KOPT-K1 (cell line): ENCODE measurements around the gene CTCFL.

Experiments
- H3K27ac ChIP-seq: fragments of 200-600 bp; sonication (generic); 2 replicates; pipeline ENCODE4 v1.5.1; 2016; ENCODE audit warnings: antibody characterized with exemption, mild to moderate bottlenecking, low read depth, low read length; ENCODE audit not compliant: poor library complexity, severe bottlenecking
- H3K36me3 ChIP-seq: fragments of 200-600 bp; sonication (generic); 2 replicates; pipeline ENCODE4 v1.5.1; 2017; ENCODE audit warnings: antibody characterized with exemption, mild to moderate bottlenecking, low read length, moderate library complexity; ENCODE audit not compliant: insufficient read depth
- H3K9me3 ChIP-seq: fragments of 200-600 bp; sonication (generic); 2 replicates; pipeline ENCODE4 v1.5.1; 2017; ENCODE audit warnings: antibody characterized with exemption, low read length, mild to moderate bottlenecking; ENCODE audit not compliant: insufficient read depth, poor library complexity, severe bottlenecking

CTCFL gene

GRCh38 chr20:57524511-57525176 lies at the start of gene CTCFL:
CTCFL (minus strand) TSS chr20:57525140; CDS start chr20:57524205, 935 bp downstream.
- Histone ChIP-seq H3K9me3 (no peaks in the 10 kb centered on the region), H3K36me3 (no peaks in the 10 kb centered on the region), H3K27ac (no peak within 1 kb of the TSS)

DNA sequence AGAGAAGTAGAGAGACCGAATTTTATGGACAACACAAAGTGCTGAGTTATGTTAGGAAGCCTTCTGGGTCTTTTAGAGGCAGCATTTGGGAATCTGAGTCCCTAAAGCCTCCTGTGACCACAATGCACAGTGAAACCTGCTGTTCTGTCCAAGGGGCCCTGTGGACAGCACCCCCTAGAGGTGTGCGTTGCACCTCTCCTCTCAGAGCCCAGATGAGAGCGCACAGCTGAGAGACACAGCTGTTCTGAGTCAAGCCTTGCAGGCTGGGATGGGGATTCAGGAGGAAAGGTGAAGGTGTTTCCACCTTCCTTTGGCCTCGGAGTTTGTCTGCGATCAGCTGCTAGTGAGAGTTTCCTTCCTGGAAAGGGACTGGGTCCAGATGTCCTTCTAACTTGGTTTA lies 49.0 kb upstream of the CTCFL start:
- Histone ChIP-seq H3K9me3 (no peaks in the 10 kb centered on the region), H3K27ac (no peak overlapping the region)

GRCh38 chr20:57573242-57573641 lies 48.3 kb upstream of the CTCFL start:
- no peaks in the 10 kb centered on the region for H3K9me3 ChIP-seq
- no peaks in the 10 kb centered on the region for H3K36me3 ChIP-seq
- H3K27ac ChIP-seq: no peak overlapping the region

More for the DNA sequence above, 49.0 kb upstream of the CTCFL start:
- no peaks in the 10 kb centered on the region for H3K36me3 ChIP-seq

- no peak overlapping the region for H3K27ac ChIP-seq
- H3K36me3 ChIP-seq: no peaks in the 10 kb centered on the region
- no peaks in the 10 kb centered on the region for H3K9me3 ChIP-seq
These were observed 47.0 kb upstream of the CTCFL start for GRCh38 chr20:57571782-57572416.

- H3K27ac ChIP-seq: no peak overlapping the region
- H3K36me3 ChIP-seq: no peaks in the 10 kb centered on the region
- H3K9me3 ChIP-seq: no peaks in the 10 kb centered on the region
These were observed 46.0 kb upstream of the CTCFL start for GRCh38 chr20:57570920-57571319.

GRCh38 chr20:57570145-57570850 lies 45.4 kb upstream of the CTCFL start:
- Histone ChIP-seq H3K36me3 (no peaks in the 10 kb centered on the region), H3K9me3 (no peaks in the 10 kb centered on the region), H3K27ac (no peak overlapping the region)

DNA sequence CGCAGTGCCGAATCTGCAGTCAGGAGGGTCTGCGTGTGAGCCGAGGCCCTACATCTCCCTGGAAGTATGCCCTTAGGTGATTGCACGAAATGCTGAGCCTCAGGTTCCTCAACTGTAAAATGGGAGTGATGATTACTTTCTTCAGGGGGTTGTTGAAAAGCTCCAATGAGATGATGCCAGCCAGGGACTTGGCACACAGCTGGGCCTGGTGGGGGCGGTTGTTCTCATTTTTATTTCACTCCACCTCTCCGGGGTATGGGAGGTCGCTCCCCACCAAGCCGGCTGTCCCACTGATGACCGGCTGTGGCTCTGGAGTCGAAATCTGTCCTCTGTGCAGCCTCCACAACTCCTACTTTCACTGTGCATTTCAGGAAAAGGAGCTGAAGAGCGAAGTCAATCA lies 44.0 kb upstream of the CTCFL start:
- H3K9me3 ChIP-seq: no peaks in the 10 kb centered on the region
- H3K36me3 ChIP-seq: no peaks in the 10 kb centered on the region
- no peak overlapping the region for H3K27ac ChIP-seq

DNA sequence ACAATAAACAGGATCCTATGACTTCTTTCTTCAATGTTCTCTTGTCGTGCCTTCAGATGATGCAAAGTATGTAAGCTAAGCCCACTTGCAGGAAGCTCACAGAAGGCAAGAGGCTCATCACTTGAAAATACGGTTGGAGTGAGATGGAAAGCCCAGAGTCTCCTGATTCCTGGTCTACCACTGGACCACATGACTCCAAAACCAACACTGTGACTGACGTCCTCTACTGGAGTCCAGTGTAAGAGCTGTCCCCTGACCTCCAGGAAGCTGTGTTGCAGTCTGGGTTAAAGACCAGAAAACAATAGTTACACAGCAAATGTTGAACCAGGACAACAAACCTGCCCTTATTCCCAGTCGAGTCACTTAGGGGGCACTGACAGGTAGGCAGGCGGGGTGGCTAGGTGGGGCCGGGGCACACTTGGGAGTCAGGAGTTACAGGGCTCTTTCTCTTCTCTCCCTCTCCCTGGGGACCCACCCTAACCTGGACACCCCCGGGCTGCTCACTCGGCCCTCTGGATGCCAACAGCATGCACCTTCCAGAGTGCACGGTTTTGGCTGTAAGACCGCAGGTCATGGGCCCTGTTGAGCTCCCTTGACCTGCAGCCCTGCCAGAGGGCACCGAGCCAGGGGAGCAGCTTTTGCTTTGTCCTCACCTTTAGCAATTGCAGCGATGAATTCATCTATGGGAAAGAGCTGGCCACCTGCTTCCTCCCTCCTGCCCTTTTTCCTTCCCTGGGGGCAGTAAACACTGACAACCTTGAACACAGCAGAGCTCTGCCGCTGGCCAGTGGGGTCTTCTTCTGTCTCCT lies 43.4 kb upstream of the CTCFL start:
- H3K9me3 ChIP-seq: no peaks in the 10 kb centered on the region
- H3K27ac ChIP-seq: no peak overlapping the region
- H3K36me3 ChIP-seq: no peaks in the 10 kb centered on the region

DNA sequence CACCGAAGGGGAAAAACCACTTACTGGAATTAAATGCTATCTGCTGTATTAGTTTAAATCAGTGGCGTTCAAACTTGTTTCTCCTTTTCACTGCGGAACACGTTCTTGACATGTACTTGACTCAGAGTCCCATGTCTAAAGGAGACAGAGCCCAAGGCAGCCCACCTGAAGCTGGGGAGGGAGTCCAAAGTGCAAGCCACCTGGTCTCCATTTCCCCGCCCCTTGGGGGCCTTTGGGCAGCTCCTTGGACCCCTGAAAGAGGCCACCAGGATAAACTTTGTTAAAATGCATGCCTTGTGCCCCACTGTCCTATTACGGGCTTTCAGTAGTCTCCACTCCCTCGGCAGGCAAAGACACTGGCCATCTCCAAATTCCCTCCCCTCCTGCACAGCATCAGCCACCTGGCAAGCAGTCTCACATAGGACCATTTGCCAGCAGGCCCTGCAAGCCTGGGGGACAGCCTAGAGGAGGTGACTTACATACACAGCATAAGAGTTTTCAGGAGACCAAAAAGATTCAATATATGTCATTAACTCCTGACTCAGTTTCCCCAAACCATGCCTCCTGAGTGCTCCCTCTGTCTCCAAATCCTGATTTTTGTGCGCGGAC lies 42.6 kb upstream of the CTCFL start:
- Histone ChIP-seq H3K27ac (no peak overlapping the region), H3K9me3 (no peaks in the 10 kb centered on the region), H3K36me3 (no peaks in the 10 kb centered on the region)

GRCh38 chr20:57566803-57567459 lies 42.0 kb upstream of the CTCFL start:
- Histone ChIP-seq H3K36me3 (no peaks in the 10 kb centered on the region), H3K9me3 (no peaks in the 10 kb centered on the region), H3K27ac (no peak overlapping the region)

GRCh38 chr20:57566399-57566798 lies 41.5 kb upstream of the CTCFL start:
- Histone ChIP-seq H3K9me3 (no peaks in the 10 kb centered on the region), H3K36me3 (no peaks in the 10 kb centered on the region), H3K27ac (no peak overlapping the region)

DNA sequence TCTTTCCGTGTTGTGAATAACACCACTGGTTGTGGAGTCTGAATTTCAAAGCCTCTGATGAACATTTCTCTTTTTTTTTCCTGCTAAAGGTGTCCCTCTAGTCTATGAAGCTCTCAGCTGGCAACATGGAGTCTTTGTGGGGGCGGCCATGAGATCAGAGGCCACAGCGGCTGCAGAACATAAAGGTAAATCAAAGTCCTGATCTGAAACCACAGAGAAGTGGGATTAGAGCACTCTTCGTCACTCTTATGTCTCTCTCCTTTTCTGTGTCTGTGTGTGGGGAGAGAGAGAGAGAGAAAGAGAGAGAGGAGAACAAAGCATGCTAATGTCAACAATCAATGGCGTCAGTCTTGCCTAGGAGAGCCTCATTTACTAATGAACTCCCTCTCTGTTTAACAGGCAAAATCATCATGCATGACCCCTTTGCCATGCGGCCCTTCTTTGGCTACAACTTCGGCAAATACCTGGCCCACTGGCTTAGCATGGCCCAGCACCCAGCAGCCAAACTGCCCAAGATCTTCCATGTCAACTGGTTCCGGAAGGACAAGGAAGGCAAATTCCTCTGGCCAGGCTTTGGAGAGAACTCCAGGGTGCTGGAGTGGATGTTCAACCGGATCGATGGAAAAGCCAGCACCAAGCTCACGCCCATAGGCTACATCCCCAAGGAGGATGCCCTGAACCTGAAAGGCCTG lies 40.2 kb upstream of the CTCFL start:
- no peaks in the 10 kb centered on the region for H3K36me3 ChIP-seq

DNA sequence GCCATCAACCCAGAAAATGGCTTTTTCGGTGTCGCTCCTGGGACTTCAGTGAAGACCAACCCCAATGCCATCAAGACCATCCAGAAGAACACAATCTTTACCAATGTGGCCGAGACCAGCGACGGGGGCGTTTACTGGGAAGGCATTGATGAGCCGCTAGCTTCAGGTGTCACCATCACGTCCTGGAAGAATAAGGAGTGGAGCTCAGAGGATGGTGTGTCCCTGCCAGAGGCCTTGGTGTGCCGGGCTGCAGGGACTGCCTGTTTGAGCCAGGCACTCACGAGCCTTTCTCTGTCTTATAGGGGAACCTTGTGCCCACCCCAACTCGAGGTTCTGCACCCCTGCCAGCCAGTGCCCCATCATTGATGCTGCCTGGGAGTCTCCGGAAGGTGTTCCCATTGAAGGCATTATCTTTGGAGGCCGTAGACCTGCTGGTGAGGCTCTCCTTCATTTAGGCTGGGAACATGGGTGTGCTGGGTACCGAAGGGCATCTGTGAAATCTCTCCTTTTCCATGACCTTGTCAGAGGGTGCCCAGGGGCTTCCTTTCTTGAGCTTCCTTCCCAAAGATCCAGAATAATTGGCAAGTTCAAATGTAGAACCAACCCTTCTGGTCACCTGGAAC lies 39.4 kb upstream of the CTCFL start:
- no peak overlapping the region for H3K27ac ChIP-seq
- no peaks in the 10 kb centered on the region for H3K36me3 ChIP-seq
- H3K9me3 ChIP-seq: no peaks in the 10 kb centered on the region

More for the DNA sequence above, 40.2 kb upstream of the CTCFL start:
- no peak overlapping the region for H3K27ac ChIP-seq
- H3K9me3 ChIP-seq: no peaks in the 10 kb centered on the region
